GM12874 (cell line): ENCODE measurements around the gene LRRC38.

Experiments
- CTCF ChIP-seq: IDR thresholded peaks from 2 replicates; pipeline ENCODE4 v1.5.1; 2011; ENCODE audit warnings: low read depth, mild to moderate bottlenecking, control low read depth, low read length, moderate library complexity; ENCODE audit not compliant: insufficient read depth

The LRRC38 gene

GRCh38 chr1:13516606-13517005, 2.8 kb upstream of the LRRC38 start:
- no peak for TF ChIP-seq CTCF

GRCh38 chr1:13514821-13515220, 1.0 kb upstream of the LRRC38 start:
- TF ChIP-seq CTCF = no peak

GRCh38 chr1:13513063-13513894, 524 bp downstream of the LRRC38 start:
- TF ChIP-seq CTCF = no peak

- TF ChIP-seq CTCF = no peak
Measured at GRCh38 chr1:13512472-13512871, 1.3 kb downstream of the LRRC38 start.

GRCh38 chr1:13510499-13510898, 3.3 kb downstream of the LRRC38 start:
- TF ChIP-seq CTCF = no peak

GRCh38 chr1:13507075-13507474, 6.7 kb downstream of the LRRC38 start:
- TF ChIP-seq CTCF = no peak

GRCh38 chr1:13505020-13505419, 8.8 kb downstream of the LRRC38 start:
- no peak for TF ChIP-seq CTCF

GRCh38 chr1:13500806-13501205, 13.0 kb downstream of the LRRC38 start:
- TF ChIP-seq CTCF = no peak
